G401 (cell line): ENCODE results near the gene DUSP2. TPM values are rescaled to one million over a fixed set of nuclear protein-coding genes. Genes with fewer than 3 reads are reported as not detected.
A peak's percentile ranks its signal among the peaks of the same experiment; 100 is the strongest.
"Not testable (repeated sequence)": the region's sequence is repeated elsewhere in the genome, so short reads cannot be mapped to it uniquely, and the experiment has no call there.

Experiments used
- DNase-seq: peaks from one replicate; pipeline ENCODE4 v3.0.0-alpha.2; 2015; ENCODE audit warnings: low spot score
- in situ Hi-C: cut with HindIII; loops from 2 replicates; pipeline ENCODE4 v1.10.0; 2016; ENCODE audit warnings: low sequenced_read_pairs, mixed read lengths
- total RNA-seq: library from RNA; depleted of rRNA; stranded (reverse); fragments of >200 nt; shearing (Covaris generic); gene quantifications from 2 replicates; pipeline ENCODE4 v1.2.3, GENCODE V29; 2014

Gene DUSP2
- total RNA-seq, 1 experiment from 2014 or later, result 37.2 TPM

DNA sequence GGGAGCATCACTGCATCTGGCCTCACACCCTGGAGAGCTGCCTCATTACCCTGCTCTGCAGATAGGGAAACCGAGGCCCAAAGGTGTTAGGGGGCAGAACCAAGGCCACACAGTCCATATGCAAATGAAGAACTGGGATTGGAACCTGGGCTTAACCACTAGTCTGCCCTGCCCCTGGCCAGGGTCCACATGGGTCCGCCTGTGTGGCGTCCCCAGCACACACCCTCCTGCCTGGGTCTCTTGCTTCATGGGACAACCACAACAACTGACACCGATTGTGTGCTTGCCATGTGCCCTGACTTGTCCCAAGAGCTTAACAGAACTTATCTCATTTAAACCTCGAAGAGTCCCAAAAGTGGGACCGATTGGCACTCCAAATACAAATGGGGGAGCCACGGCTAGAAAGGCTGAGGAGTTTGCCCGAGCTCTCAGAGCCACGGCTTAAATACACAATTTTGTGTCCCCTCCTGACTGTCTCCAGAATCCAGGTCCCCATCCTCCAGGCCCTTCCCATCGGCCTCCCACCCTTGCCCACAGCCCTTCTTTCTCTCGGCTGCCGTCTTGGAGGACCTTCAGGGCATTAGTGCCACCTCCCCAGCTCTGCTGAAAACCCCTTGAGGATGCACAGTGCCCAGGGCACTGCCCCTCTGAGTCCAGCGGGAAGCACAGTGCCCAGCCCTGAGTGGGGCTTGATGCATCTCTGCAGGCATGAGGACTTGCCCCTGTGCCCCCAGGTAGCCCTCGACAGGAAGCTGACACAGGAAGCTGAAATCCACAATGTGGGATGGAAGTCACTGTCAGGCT, 5.8 kb upstream of the DUSP2 start:
- in situ Hi-C loops, result no loop called here
- DNase-seq, result no peak

DNA sequence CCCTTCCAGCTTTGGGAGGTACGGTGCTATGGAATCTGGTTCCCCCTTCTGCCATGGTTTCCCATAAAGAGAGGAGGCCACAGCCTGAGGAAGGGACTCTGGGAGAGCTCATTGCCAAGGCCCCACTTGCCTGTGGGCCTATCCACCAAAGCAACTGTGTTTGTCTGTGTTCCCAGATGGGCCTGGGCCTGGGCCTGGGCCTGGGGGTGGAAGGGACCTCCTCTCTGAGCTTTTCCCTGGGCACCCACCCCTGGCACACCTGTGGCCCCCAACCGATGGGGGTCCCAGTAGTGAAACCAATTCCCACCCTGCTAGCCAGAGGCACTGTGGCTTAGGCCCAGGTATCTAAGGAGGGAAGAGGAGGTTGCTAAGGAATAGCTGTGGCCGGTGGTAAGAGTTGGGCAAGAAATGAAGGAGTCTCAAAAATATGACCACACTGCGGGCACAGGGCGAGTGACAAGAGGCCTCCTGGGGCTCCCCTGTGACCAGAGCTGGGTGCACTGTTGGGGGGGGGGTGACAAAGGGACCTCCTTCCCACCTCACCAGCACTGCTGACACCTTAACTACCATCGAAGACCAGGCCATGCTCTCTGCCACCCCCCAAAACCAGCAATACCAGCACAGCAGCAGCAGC, 4.9 kb upstream of the DUSP2 start:
- in situ Hi-C loops, result no loop called here
- DNase-seq, result no peak

DNA sequence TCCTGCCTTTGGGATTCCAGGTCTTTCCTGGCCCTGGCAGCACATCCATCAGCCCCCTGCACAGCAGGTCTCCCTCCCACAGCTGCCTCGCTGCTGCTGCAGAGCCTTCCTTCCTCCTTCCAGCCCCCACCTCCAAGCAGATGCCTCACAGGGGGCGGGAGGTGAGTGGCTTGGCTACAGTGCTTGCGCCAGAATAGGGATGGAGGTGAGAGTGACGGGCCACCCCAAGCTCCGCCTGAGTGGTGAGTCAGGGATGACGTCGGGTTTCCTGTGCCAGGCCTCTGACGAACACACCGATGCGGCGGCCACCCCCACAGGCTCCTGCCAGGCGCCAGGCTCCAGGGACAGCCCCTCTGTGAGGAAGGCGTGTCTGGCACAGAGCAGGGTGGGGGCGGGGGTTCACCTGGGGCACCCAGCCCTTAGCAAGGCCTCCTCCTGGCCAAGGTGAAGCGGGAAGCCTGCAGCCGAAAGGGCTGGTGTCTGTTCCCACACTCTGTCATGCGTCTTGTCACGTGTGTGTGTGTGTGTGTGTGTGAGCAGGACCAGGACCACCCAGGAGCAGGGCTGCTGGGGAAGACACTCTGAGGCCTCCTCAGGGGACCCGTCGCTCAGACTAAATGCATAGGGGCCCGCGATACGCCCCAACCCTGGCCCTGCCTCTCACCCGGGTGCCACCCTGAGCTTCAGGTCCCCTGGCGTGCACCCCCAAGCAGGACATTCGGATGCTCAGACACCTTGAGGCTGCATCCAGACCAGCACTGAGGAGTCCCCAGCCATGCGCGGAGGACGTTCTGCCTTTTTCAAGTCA, 3.4 kb upstream of the DUSP2 start:
- DNase-seq, result no peak
- in situ Hi-C loops, result no loop called here

DNA sequence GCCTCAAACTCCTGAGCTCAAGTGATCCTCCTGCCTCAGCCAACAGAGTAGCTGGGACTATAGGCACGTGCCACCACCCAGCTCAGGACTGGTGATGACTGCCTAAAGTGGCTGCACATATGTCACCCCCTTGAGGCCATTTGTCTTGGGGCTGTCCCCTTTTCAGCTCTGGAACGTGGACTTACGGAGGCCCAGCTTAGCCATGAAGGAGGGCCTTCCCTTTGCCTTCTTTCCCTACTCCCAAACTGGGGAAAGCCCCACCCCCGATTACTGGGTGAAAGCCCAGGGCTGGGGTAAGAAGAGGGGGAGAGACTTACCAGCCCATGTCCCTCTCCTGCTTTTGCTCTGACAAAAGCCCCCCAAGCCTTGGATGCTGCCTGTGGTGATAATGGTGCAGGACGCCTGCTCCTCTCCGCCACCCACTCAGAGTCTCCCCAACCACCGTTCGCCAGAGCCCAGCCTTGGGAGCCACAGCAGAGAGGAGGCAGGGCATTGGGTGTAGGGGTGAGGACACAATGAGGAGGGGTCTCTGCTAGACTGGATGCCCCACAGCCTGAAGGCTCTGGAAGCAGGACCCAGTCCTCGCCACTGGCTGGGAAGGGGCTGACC, 2.5 kb upstream of the DUSP2 start:
- no peak for DNase-seq
- in situ Hi-C loops, result no loop called here

DNA sequence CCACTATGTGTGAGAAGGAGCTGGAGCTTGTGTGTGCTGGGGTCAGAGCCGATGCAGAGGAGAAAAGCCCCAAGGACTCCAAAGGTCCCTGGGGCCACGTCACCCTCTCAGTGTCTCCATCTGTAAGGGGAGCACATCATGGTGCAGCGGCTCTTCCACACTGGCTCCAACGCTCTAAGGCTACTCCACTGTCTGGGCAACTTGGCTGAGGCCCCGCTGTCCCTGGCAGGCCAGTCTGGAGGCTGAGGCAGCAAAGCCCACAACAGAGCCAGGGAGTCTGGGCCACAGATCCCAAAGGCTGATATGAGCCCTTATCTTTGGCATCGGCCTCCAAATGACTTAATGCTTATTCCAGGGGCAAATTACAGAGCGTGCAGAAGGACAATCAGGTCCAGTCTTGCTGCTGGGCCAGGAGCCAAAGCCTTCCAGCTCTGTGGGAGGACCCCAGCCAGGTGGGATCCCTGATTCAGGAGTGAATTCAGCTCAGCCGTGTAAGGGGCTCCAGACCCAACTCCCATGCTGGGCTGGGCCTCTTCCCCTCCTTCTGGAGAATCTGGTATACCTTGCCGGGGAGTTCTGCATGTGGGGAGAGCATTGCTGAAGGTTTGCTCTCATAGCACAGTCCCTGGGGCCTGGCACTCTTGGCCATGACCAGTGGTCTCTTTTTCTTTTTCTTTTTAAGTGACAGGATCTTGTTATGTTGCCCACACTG, 1.8 kb upstream of the DUSP2 start:
- DNase-seq, result no peak
- in situ Hi-C loops, result no loop called here

DNA sequence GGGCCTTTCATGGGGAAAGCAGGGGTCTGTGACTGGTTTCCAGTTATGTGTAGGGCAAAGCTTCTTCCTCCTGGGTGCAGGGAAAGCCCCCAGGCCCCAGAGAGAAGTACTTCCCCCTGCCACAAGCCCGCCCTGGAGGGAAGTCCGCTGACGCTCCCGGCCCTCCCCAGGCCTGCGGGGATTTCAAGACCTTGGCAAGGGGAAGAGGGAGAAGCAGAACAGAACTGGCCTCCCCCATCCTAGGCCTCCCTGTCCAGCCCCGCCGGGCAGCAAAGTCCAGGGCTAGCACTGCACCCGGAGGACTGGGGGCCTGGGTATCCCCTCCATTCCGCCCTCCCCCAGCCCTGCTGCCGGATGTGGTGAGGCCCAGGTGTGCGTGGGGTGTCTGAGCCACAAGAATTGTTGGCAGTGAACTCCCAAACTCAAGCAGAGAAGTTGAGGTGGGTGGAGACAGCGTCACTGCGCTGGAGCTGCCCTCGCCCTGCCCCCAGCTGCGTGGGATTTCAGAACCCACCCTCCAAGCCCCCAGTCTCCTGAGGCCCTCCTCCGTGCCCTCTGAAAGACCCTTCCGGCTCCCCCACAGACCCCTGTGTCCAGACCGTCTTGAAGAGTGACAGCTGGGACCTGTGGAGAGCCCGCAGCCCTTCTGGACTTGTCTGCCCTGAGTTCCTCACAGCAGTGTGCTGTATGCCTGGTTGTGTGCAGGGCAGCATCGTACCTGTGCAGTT, 1.1 kb upstream of the DUSP2 start:
- in situ Hi-C loops, result no loop called here
- no peak for DNase-seq

DNA sequence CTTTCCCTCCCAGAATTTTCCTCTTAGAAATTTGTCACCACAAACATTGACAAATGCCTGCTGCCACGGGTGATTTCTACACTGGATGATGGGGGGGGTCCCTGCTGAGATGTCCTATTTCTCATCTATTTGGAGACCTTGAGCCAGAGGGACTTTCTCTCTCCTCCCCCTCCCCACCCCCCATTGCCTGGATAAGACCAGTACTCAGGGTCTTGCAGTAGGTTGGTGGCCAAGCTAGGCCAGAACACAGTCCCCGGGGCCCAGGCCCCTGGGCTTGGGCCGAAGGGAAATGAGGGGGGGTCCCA, 560 bp upstream of the DUSP2 start:
- DNase-seq, result no peak
- in situ Hi-C loops, result no loop called here

DNA sequence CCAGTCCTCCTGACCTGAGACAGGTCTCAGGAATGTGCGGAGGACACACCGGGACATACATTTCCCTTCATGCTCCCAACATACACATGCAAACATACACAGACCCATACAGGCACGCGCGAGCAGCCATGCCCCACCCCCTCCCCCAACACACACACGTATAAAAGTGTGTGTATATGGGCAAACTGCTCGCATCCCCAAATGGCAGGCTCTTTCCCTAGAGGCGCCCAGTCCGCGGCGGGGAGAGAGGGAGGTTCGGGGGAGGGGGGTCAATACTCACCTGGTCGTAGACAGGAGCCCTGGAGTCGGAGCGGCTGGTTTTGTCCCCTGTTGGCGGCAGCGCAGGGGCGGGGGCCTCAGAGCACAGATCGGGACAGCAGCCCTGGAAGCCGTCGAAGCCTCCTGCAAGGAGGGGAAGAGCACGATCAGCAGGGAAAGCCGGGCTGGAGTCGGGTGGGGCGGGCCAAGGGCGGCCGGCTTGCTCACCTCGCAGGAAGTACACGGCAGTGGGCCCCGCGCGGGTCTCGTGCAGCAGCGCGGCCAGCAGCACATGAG, 682 bp downstream of the DUSP2 start:
- in situ Hi-C loops, result no loop called here
- no peak for DNase-seq

DNA sequence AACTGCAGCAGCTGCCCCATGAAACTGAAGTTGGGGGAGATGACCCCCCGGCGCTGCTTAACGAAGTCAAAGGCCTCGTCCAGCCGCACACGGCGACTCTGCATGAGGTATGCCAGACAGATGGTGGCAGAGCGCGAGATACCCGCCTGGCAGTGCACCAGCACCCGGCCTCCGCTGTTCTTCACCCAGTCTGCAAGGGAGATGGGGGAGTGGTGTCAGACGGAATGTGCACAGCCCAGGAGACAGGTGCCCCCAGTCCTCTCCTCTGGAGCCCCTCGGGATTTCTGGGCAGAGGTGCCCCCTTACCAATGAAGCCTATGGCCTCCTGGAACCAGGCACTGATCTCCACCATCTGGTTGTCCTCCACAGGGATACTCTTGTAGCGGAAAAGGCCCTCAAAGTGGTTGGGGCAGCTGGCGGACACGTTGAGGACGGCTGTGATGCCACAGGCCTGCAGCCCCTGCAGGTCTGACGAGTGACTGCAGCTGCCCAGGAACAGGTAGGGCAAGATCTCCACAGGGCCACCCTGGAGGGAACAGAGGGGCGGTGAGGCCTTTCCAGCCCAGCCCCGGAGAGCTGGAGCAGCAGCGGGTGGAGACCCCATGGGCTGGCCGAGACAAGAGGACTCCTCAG, 1.3 kb downstream of the DUSP2 start:
- in situ Hi-C loops, result no loop called here
- peak; percentile 46 for DNase-seq

DNA sequence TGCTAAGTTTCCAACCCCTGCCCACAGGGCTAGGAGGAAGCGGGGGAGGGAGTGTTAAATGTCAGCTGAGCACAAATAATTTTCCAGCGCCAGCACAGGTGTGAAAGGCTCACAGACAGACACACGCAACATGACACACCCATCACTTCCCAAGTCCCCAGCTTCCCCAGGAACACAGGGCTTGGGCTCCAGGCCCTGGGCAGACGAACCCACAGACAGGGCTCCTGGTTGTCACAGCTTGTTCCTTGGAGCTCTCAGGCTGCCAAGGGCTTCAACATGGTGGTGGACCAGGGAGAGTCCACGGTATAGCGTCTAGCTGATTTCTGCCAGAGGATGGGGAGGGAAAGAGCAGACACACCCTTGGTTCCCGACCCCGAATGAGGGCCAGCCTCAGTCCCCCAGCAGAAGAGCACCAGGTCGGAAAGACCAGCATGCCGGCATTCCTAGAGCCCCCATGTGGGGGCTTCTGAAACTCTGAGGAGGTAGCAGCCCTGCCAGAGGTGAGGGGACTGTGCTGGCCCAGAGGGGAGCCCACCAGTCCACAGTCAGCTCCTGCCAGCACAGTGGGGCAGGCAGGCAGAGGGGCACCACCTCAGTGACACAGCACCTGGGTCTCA, 1.9 kb downstream of the DUSP2 start:
- no peak for DNase-seq
- in situ Hi-C loops, result no loop called here

DNA sequence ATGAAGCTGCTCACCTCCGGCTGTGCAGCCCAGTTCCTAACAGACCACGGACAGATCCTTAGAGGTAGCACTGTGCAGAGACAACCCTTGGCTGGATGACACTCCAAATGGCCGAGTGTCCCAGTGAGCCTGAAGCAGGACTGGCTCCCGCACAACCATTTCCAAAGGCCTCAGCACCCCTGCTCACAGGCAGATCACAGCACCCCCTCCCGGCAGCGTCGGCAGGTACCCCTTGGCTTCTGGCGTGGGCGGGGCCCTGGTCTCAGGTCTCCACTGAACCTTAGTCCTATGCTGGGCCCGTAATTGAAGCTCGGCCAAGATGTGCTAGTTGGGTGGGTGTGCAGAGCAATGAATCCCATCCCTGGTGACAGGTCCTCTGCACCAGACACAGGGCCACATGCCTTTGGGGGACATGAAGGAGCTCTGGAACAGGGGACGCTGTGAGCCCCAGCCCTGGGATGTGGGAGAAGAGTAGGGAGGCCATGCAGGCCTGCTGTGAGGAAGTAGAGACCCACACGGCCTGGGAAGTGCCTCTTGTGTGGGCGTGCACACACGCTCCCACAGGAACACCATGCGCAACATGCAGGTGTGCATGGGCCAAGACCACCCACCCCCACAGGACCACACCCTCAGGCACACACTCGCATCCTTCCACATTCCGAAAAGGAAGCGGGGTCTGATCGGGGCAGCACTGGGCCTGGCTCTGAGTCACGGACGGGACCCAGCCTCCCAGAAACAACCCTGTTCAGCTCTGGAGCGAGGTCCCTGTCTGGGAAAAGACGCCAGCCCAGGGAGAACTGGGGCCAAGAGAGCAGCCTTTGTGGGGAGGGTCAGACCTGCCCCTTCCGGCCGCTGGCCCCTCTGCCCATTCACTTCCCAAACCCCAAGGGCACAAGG, 2.8 kb downstream of the DUSP2 start:
- in situ Hi-C loops, result no loop called here
- DNase-seq, result no peak

DNA sequence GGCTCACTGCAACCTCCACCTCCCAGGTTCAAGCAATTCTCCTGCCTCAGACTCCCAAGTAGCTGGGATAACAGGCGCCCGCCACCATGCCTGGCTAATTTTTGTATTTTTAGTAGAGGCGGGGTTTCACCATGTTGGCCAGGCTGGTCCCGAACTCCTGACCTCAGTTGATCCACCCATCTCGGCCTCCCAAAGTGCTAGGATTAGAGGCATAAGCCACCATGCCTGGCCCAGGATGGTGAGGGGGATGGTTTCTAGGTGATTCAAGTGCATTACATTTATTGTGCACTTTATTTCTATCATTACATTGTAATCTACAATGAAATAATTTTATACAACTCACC, 3.6 kb downstream of the DUSP2 start:
- in situ Hi-C loops, DNase-seq: not testable (repeated sequence)

DNA sequence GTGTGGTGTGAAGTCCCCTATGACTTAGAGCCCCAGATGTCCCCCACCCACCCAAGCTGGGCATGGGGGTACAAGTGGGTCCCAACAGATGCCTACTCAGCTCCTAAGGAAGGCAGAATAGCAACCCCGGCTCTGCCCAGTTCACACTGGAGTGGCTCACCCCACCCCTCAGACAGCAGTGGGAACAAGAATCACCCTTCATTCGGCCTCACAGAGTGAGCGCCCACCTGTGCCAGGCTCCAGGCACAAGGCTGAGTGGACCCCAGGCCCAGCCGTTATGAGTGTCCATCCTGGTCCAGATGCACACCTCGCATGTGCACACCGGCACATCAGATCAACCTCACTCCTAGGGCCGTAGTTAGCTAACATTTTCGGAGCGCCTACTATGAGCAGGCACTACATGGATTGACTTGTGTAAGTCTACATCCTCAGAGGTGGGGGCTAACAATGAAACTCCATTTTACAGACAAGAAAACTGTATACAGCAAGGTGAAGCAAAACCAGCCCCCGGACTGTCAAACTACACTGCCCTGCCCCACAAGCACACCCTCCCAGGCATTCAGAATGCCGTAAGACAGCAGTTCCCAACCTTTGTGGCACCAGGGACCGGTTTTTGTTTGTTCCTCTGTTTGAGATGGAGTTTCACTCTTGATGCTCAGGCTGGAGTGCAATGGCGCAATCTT, 4.2 kb downstream of the DUSP2 start:
- DNase-seq, result no peak
- in situ Hi-C loops, result no loop called here

DNA sequence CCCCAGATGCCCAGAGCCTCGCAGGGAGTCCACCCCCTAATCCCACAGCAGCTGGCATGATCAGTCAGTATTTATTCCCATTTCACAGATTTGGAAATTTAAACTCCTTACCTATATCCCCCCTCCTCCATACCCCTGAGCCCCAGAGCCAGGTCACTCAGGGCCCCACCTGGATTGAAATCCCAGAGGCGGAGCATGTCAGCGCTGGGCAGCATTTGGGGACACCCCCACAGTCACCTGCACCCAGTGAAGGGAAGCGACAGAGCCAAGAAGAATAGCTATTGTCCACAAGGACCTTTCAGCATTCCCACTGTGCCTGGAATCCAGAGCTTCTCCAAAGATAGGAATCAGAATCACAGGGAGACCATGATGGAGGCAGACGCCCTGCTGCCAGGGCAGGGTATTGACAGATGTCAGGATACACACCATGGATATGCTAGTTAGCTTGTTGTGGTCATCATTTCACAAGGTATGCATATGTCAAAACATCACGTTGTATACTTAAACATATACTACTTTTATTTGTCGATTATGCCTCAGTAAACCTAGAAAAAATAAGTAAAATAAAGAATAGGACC, 6.0 kb downstream of the DUSP2 start:
- no peak for DNase-seq
- in situ Hi-C loops, result no loop called here

DNA sequence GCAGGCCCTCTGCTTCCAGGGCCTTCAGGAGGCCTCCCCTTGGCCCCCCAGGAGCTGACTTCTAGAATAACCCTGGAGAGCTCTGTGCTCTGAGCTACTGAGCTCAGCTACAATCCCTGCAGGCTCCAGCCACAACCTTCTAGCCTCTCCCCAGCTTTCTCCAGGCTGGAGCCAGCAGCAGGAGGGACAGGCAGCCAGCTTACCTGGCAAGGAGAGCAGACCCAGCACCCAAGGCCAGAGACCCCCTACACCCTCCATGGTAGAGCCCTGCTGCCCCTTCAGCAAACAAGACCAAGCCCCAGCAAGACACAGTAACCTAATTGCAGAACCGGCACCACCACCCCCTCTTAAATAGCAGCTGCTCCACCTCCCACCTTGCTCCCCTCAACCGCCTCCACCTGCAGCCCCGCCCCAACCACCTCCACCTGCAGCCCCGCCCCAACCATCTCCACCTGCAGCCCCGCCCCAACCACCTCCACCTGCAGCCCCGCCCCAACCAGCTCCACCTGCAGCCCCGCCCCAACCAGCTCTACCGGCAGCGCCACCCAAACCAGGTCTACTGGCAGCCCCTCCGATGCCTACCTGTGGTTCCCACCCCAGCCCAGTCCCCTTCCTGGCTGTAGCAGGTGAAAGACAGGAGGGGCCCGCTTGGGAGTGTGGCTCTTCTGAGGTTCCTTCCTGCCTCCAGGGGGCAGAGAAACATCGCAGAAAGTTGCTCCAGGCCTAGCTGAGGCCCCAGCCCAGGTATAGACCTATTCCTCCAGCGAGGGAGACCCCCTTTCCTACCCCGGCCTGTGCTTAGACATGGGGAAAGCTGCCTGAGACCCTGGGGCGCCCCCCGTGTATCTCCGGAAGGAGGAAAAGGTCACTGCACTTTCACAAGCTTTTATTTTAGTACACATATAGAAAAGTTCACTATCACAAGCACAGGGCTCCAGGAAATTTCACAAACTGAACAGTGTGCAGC, 6.8 kb downstream of the DUSP2 start, which contains the start of gene ASTL:
Gene ASTL (minus strand): TSS at position 324 of the 967 bp plus-strand sequence. CDS start 66 bp downstream, at position 258.
- in situ Hi-C loops, result no loop called here
- DNase-seq, result no peak
